BLaER1 treated with 17β-estradiol and CSF1 and Interleukin-3, amounts not matched to agents 10 nM and 100 nM (cell line): ENCODE results near the gene TNRC18.

Source experiments
- H3K27ac ChIP-seq, 11 experiments: shearing (Covaris generic); formaldehyde crosslinking; 2 replicates each; pipeline ENCODE4 v1.8.1; 2022
- H3K27me3 ChIP-seq, 11 experiments: shearing (Covaris generic); formaldehyde crosslinking; 2 replicates each; pipeline ENCODE4 v1.8.1; 2022
- H3K36me3 ChIP-seq, 11 experiments: shearing (Covaris generic); formaldehyde crosslinking; 2 replicates each; pipeline ENCODE4 v1.8.1; 2022
- H3K4me1 ChIP-seq, 10 experiments: shearing (Covaris generic); formaldehyde crosslinking; 2 replicates each; pipeline ENCODE4 v1.8.1; 2022
- H3K4me2 ChIP-seq, 11 experiments: shearing (Covaris generic); formaldehyde crosslinking; 2 replicates each; pipeline ENCODE4 v1.8.1; 2022
- H3K4me3 ChIP-seq, 10 experiments: shearing (Covaris generic); formaldehyde crosslinking; 2 replicates each; pipeline ENCODE4 v1.8.1; 2022
- H3K9ac ChIP-seq, 11 experiments: shearing (Covaris generic); formaldehyde crosslinking; 2 replicates each; pipeline ENCODE4 v1.8.1; 2022
- H3K9me3 ChIP-seq, 11 experiments: shearing (Covaris generic); formaldehyde crosslinking; replicated peaks in 1 of 11; 2 replicates each; pipeline ENCODE4 v1.8.1; 2022
- H4K20me1 ChIP-seq, 11 experiments: shearing (Covaris generic); formaldehyde crosslinking; 2 replicates each; pipeline ENCODE4 v1.8.1; 2022
- Cebpa-rat ChIP-seq, 11 experiments: shearing (Covaris generic); IDR thresholded peaks; 2 replicates each; pipeline ENCODE4 v1.8.1; 2022

Gene TNRC18

DNA sequence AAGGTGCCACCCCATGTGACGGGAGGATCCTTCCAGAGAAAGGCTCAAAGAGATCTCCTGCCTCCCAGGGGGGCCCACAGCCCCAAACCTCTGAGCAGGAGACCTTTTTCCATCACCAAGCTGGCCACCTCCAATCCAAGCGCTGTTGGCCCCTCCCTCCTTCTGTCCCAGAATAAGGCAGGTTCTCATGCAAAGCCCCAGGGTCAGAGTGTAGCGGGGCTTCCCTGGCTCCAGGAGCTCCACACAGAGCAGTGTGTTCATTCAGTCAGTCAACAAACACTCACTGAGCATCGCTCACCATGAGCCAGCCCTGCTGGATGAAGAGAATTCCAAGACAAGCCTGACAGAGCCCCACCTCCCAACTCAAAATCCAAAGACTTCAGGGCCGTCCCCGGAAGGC, 39.0 kb downstream of the TNRC18 start:
- Histone ChIP-seq H3K36me3 (peaks cover 44 to 99% (median 64%) of the 10 kb centered on the region in 11 experiments), H3K4me1 (peaks cover 31 to 66% (median 40%) of the 10 kb centered on the region in 10 experiments), H3K27me3 (no peaks in the 10 kb centered on the region), H4K20me1 (peaks cover 85 to 100% (median 98%) of the 10 kb centered on the region in 11 experiments), H3K9me3 (peaks cover 0 to 10% (median 0%) of the 10 kb centered on the region in 11 experiments; a peak in 1 of 22 replicates), H3K4me3 (no peak overlapping the region), H3K27ac (no peak overlapping the region), H3K4me2 (peak overlapping the region in 8 of 11 experiments; percentile 7 to 64 (median 34); a peak in 10 of 22 replicates), H3K9ac (peak overlapping the region in 3 of 11 experiments; percentile 8 to 60 (median 50); a peak in 5 of 22 replicates)
- TF ChIP-seq Cebpa-rat (IDR thresholded peaks at IDR 0.05), result no peak

DNA sequence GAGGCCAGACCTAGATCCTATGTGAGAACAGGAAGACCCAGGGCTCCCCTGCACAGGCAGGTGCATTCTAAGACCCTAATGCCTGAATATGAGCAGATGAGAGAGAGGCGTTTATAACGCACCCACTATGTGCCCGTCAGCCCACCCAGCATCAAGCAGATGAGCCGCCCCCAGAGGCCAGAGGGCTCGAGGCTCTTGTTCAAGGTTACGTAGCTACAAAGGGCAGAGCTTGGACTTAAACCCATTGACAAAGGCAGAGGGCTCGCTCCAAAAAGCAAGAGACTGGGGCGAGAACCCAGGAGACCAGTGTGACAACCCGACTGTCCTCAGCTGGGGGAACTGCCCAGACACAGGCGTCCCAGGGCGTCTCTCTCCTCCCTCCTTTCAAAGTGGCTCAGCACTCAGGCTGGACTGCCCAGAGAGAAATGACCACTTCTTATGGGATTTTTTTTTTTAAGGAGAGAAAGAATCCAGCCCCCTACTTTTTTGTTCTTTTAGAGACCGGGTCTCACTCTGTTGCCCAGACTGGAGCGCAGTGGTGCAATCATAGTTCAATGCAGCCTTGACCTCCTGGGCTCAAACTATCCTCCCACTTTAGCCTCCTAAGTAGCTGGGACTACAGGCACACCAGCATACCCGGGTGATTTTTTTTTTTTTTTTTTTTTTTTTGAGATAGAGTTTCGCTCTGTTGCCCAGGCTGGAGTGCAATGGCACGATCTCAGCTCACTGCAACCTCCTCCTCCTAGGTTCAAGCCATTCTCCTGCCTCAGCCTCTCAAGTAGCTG, 40.1 kb downstream of the TNRC18 start:
- no peak overlapping the region for H3K4me3 ChIP-seq
- H3K9ac ChIP-seq, result peak overlapping the region in 7 of 11 experiments; percentile 27 to 58 (median 39); a peak in 9 of 22 replicates
- peak overlapping the region; percentile 31 to 64 (median 51) for H3K4me2 ChIP-seq
- TF ChIP-seq Cebpa-rat (IDR thresholded peaks at IDR 0.05), result no peak
- H3K27ac ChIP-seq, result no peak overlapping the region
- H3K27me3 ChIP-seq, result no peaks in the 10 kb centered on the region
- H3K36me3 ChIP-seq, result peaks cover 33 to 96% (median 54%) of the 10 kb centered on the region in 11 experiments
- H3K4me1 ChIP-seq, result peaks cover 31 to 70% (median 40%) of the 10 kb centered on the region in 10 experiments
- peaks cover 94 to 100% (median 99%) of the 10 kb centered on the region in 11 experiments for H4K20me1 ChIP-seq
- peaks cover 0 to 5% (median 0%) of the 10 kb centered on the region in 11 experiments; a peak in 1 of 22 replicates for H3K9me3 ChIP-seq

DNA sequence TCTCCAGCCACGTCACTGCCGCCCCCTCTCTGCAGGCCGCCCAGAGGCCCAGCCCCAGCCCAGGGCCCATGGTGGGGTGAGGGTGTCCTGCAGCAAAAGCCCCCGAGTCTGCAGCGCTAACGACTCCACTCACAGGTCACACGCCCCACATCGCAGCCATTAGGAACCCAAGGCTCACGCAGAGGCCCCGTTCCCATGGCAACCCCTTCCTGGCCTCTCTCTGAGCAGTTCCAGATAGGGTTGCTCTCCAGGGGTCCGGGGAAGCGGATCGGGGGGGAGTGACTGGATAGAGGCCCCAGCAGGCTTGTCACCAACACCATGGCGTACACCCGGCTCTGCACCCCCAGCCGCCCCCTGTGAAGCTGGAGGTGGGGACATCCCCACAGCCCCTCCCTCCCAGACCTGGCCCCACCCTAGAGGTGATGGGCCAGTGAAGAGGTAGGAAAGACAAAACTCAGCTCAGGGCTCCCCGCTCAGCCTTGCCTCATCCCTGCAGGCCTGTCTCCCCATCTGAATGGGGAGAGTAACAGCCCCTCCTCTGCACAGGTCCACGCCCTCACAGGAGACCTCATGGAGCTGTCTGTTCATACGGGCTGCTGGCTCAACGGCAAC, 41.2 kb downstream of the TNRC18 start:
- peak overlapping the region in 6 of 11 experiments; percentile 27 to 58 (median 40); a peak in 5 of 22 replicates for H3K9ac ChIP-seq
- no peaks in the 10 kb centered on the region for H3K27me3 ChIP-seq
- H4K20me1 ChIP-seq, result peaks cover 95 to 100% (median 99%) of the 10 kb centered on the region in 11 experiments
- peaks cover 28 to 93% (median 52%) of the 10 kb centered on the region in 11 experiments for H3K36me3 ChIP-seq
- H3K4me3 ChIP-seq, result no peak overlapping the region
- peaks cover 31 to 70% (median 40%) of the 10 kb centered on the region in 10 experiments for H3K4me1 ChIP-seq
- no peak for TF ChIP-seq Cebpa-rat (IDR thresholded peaks at IDR 0.05)
- H3K9me3 ChIP-seq, result no peaks in the 10 kb centered on the region
- H3K27ac ChIP-seq, result no peak overlapping the region
- peak overlapping the region; percentile 31 to 64 (median 51) for H3K4me2 ChIP-seq

DNA sequence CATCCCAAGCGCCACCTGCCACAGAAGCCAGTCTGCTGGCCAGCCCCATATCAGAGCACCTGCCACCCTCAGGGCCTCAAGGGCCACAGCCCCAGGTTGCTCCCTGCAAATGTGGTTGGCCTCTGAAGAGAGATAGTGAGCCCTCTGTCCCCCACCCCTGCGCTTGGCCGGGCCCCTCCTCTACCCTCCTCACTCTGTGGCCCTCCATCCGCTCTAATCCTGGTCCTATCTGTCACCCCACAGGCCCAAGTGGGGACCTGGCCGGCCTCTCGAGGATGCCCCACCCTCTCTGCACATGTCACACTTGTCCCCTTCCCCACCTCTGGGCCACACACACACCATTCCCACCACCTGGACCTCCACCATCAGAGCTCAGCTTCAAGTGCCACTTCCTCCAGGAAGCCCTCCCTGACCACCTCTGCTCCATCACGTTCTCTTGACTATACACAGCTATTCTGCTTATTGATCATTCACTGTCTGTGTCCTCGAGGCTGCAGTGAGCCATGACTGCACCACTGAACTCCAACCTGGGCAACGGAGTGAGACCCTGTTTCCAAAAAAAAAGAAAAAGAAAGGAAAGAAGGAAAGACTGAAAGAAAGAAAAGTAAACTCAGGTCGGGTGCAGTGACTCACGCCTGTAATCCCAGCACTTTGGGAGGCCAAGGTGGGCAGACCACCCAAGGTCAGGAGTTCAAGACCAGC, 42.4 kb downstream of the TNRC18 start:
- Histone ChIP-seq H3K4me1 (peaks cover 39 to 79% (median 46%) of the 10 kb centered on the region in 10 experiments), H3K9me3 (no peaks in the 10 kb centered on the region), H3K27ac (no peak overlapping the region), H3K9ac (peak overlapping the region in 2 of 11 experiments; percentile 39 to 53; a peak in 6 of 22 replicates), H3K36me3 (peaks cover 19 to 93% (median 50%) of the 10 kb centered on the region in 11 experiments), H3K4me2 (peak overlapping the region in 2 of 11 experiments; percentile 5 to 30; a peak in 1 of 22 replicates), H3K4me3 (no peak overlapping the region), H4K20me1 (peaks cover 96 to 100% (median 99%) of the 10 kb centered on the region in 11 experiments), H3K27me3 (no peaks in the 10 kb centered on the region)
- TF ChIP-seq Cebpa-rat (IDR thresholded peaks at IDR 0.05), result no peak

DNA sequence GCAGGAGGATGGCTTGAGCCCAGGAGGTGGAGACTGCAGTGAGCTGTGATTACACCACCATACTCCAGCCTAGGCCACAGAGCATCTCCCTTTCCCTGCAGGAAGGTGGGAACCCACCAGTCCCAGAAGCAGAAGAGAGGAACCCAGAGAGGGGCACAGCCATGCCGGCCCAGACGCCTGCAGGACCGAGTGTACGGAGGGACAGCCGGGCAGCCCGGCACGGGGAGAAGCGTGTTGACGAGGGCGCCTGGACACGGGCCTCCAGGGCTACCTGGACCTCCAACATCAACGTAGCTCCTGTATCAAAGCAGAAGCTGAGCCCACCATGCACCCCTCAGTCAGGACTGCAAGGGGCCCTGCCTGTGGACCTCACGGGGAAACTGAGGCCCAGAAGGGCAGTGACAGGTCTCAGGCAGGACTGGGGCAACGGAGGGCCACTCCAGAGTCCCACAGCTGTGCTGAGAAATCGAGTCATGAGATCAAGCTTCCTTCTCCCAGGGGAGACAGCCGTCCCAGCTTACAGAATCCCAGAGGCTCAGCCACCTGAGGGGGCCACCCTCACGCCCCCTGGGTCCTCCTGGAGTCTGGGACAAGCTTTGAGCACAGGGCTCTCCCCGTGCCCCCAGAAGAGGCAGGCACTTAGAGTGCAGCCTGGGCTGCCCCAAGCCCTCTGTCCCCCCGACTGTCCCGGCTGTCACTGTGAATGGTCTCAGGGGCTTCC, 43.1 kb downstream of the TNRC18 start:
- H3K27ac ChIP-seq, result no peak overlapping the region
- H3K36me3 ChIP-seq, result peaks cover 18 to 93% (median 54%) of the 10 kb centered on the region in 11 experiments
- H4K20me1 ChIP-seq, result peaks cover 96 to 100% (median 99%) of the 10 kb centered on the region in 11 experiments
- peak overlapping the region in 2 of 11 experiments; percentile 39 to 53; a peak in 6 of 22 replicates for H3K9ac ChIP-seq
- peak overlapping the region in 1 of 11 experiments; percentile 5; a peak in 1 of 22 replicates for H3K4me2 ChIP-seq
- H3K27me3 ChIP-seq, result no peaks in the 10 kb centered on the region
- no peaks in the 10 kb centered on the region for H3K9me3 ChIP-seq
- peaks cover 40 to 84% (median 51%) of the 10 kb centered on the region in 10 experiments for H3K4me1 ChIP-seq
- no peak overlapping the region for H3K4me3 ChIP-seq
- TF ChIP-seq Cebpa-rat (IDR thresholded peaks at IDR 0.05), result no peak

DNA sequence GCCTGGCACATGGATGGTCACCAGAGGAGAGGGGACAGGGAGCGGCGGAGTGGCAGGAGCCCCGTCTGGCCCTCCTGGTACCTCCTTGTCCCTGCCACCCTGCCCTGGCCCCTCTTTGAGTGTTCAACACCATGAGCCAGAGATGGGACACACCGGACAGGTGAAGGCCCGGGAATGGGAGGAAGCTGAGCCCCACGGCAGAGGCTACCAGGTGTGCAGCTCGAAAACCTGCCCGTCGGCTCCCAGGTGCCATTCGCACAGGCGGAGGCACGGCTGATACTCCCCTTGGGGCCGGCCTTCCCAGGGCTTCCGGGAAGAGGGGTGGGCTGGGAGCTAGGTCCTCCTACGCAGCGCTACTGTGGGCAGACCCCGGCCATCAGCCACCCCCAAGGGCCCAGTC, 44.1 kb downstream of the TNRC18 start:
- Histone ChIP-seq H3K4me1 (peaks cover 34 to 78% (median 50%) of the 10 kb centered on the region in 10 experiments), H4K20me1 (peaks cover 98 to 100% (median 99%) of the 10 kb centered on the region in 11 experiments), H3K27me3 (no peaks in the 10 kb centered on the region), H3K4me2 (no peak overlapping the region), H3K36me3 (peaks cover 20 to 93% (median 57%) of the 10 kb centered on the region in 11 experiments; a peak in 21 of 22 replicates), H3K27ac (no peak overlapping the region), H3K4me3 (no peak overlapping the region), H3K9ac (no peak overlapping the region), H3K9me3 (no peaks in the 10 kb centered on the region)
- no peak for TF ChIP-seq Cebpa-rat (IDR thresholded peaks at IDR 0.05)

DNA sequence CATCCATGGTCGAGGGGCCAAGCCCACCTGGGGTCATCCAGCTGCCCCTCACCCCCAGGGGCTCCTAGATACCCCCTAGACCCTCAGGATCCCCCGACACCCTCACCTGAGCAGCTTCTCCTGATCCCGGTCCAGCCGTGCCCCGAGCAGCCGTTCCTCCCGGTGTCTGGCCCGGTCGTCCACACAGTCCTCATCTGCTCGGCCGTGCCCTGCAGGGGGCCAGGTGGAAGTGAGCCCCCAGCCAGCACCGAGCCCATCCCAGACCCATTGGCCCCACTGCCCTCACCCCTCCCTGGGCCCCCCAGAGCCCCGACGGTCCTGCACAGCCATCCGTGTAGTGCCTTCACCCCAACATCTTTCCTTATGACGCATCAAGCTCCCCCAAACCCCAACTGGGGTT, 45.8 kb downstream of the TNRC18 start:
- peaks cover 16 to 62% (median 33%) of the 10 kb centered on the region in 10 experiments for H3K4me1 ChIP-seq
- H3K9me3 ChIP-seq, result no peaks in the 10 kb centered on the region
- H3K27ac ChIP-seq, result no peak overlapping the region
- H4K20me1 ChIP-seq, result peaks cover 88 to 100% (median 96%) of the 10 kb centered on the region in 11 experiments
- no peaks in the 10 kb centered on the region for H3K27me3 ChIP-seq
- peaks cover 34 to 92% (median 71%) of the 10 kb centered on the region in 11 experiments for H3K36me3 ChIP-seq
- no peak overlapping the region for H3K4me2 ChIP-seq
- no peak overlapping the region for H3K4me3 ChIP-seq
- TF ChIP-seq Cebpa-rat (IDR thresholded peaks at IDR 0.05), result no peak
- peak overlapping the region in 1 of 11 experiments; percentile 11; a peak in 3 of 22 replicates for H3K9ac ChIP-seq

DNA sequence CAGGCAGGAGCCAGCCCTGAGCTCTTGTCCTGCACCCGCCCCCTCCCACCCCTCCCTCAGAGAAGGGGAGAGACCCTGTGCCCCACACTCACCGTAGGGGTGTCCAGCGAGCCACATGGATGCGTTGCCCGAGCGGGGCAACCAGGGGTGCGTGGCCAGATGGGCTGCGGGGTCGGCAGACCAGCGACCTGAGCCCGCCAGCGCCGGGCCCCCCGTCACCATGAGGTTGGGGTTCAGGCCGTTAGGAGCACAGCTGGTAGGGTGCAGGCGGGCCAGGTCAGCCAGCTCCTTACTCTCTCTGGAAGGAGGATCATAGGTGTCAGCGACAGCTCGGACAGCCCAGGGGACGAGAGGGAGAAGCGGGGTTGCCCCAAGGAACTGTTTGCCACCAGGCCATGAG, 46.4 kb downstream of the TNRC18 start:
- Histone ChIP-seq H3K27me3 (no peaks in the 10 kb centered on the region), H3K27ac (no peak overlapping the region), H3K4me3 (no peak overlapping the region), H3K4me1 (peaks cover 11 to 56% (median 28%) of the 10 kb centered on the region in 10 experiments; a peak in 19 of 20 replicates), H3K4me2 (no peak overlapping the region), H3K9ac (peak overlapping the region in 1 of 11 experiments; percentile 11; a peak in 3 of 22 replicates), H3K9me3 (no peaks in the 10 kb centered on the region), H3K36me3 (peaks cover 38 to 92% (median 77%) of the 10 kb centered on the region in 11 experiments), H4K20me1 (peaks cover 83 to 100% (median 96%) of the 10 kb centered on the region in 11 experiments)
- TF ChIP-seq Cebpa-rat (IDR thresholded peaks at IDR 0.05), result no peak
